Spinal cord (tissue), 10 donors: ENCODE data around the gene PALLD. TPM values are rescaled to one million over a fixed set of nuclear protein-coding genes. Genes with fewer than 3 reads are reported as not detected.

Experiments used
- DNase-seq, 6 donors: peaks; one replicate each; pipeline versions ENCODE4 v3.0.0 to v3.0.0-alpha.2; 2013 to 2015; ENCODE audit warnings: low spot score in 6 of 6, low read depth in 4 of 6
- H3K27ac ChIP-seq: one replicate; pipeline ENCODE4 v1.5.1; 2013; ENCODE audit warnings: low read depth, low read length, control low read depth
- H3K27me3 ChIP-seq: one replicate; pipeline ENCODE4 v1.6.1; 2013; ENCODE audit warnings: low read length; ENCODE audit not compliant: control insufficient read depth, insufficient read depth
- H3K36me3 ChIP-seq: one replicate; pipeline ENCODE4 v1.6.1; 2013; ENCODE audit warnings: low read length; ENCODE audit not compliant: control insufficient read depth, insufficient read depth
- H3K4me1 ChIP-seq: one replicate; pipeline ENCODE4 v1.6.1; 2013; ENCODE audit warnings: low read length; ENCODE audit not compliant: control insufficient read depth, insufficient read depth
- H3K4me3 ChIP-seq: one replicate; pipeline ENCODE4 v1.5.1; 2013; ENCODE audit warnings: low read depth, low read length, control low read depth
- H3K9me3 ChIP-seq: one replicate; pipeline ENCODE4 v1.6.1; 2013; ENCODE audit warnings: low read length; ENCODE audit not compliant: control insufficient read depth, insufficient read depth
- WGBS: methylation state at CpG from one replicate; pipeline ENCODE4 v1.1.5; 2013; ENCODE audit warnings: missing lambda C conversion rate; ENCODE audit not compliant: insufficient coverage; 5-methylcytosine and 5-hydroxymethylcytosine counted together
- polyA plus RNA-seq, 2 donors: library from polyadenylated mRNA; unstranded; fragments of 120-200 nt; gene quantifications; one replicate each; pipeline ENCODE4 v1.2.1, GENCODE V29; 2013; ENCODE audit not compliant: insufficient read length in 2 of 2
- total RNA-seq, 2 donors: library from RNA; depleted of rRNA in 1 of 2; stranded (reverse); fragments of 120-200 nt in 1 of 2; fragments of >200 nt in 1 of 2; gene quantifications; one replicate each; pipeline versions ENCODE4 v1.2.3 to v1.2.4, GENCODE V29; 2013 to 2014
- donor health status: healthy.

PALLD gene
- total and polyA plus RNA-seq, 4 donors: 45.9 to 71.1 (median 62.4) TPM

GRCh38 chr4:168781341-168781740, 284.5 kb downstream of the PALLD start:
- H3K4me3 ChIP-seq: no peak overlapping the region
- H3K9me3 ChIP-seq: peaks cover under 1% of the 10 kb centered on the region
- H3K27me3 ChIP-seq: no peaks in the 10 kb centered on the region
- DNase-seq: no peak
- no peaks in the 10 kb centered on the region for H3K36me3 ChIP-seq
- H3K27ac ChIP-seq: no peak overlapping the region
- no peaks in the 10 kb centered on the region for H3K4me1 ChIP-seq
- WGBS: 65% methylated on average over 3 of the region's 4 CpGs

GRCh38 chr4:168781926-168782325, 285.1 kb downstream of the PALLD start:
- no peaks in the 10 kb centered on the region for H3K36me3 ChIP-seq
- no peak overlapping the region for H3K27ac ChIP-seq
- DNase-seq: no peak
- H3K27me3 ChIP-seq: no peaks in the 10 kb centered on the region
- H3K4me3 ChIP-seq: no peak overlapping the region
- H3K9me3 ChIP-seq: no peaks in the 10 kb centered on the region
- no peaks in the 10 kb centered on the region for H3K4me1 ChIP-seq
- 83% methylated on average over 1 of the region's 4 CpGs for WGBS

DNA sequence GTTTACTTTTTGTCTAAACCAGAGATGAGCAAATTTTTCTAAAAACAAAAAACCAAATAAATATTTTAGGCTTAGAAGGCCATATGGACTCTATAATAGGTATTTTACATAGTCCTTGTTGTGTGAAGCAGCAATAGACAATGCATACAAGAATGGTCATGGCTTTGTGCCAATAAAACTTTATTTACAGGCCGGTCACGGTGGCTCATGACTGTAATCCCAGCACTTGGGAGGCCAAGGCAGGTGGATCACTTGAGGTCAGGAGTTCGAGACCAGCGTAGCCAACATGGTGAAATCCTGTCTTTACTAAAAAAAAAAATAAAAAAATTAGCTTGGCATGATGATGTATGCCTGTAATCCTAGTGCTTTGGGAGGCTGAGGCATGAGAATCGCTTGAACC, 285.6 kb downstream of the PALLD start:
- 60% methylated on average over 2 of the region's 5 CpGs for WGBS
- Histone ChIP-seq H3K36me3 (no peaks in the 10 kb centered on the region), H3K4me1 (no peaks in the 10 kb centered on the region), H3K27ac (no peak overlapping the region), H3K9me3 (no peaks in the 10 kb centered on the region), H3K27me3 (no peaks in the 10 kb centered on the region), H3K4me3 (no peak overlapping the region)
- DNase-seq: no peak

DNA sequence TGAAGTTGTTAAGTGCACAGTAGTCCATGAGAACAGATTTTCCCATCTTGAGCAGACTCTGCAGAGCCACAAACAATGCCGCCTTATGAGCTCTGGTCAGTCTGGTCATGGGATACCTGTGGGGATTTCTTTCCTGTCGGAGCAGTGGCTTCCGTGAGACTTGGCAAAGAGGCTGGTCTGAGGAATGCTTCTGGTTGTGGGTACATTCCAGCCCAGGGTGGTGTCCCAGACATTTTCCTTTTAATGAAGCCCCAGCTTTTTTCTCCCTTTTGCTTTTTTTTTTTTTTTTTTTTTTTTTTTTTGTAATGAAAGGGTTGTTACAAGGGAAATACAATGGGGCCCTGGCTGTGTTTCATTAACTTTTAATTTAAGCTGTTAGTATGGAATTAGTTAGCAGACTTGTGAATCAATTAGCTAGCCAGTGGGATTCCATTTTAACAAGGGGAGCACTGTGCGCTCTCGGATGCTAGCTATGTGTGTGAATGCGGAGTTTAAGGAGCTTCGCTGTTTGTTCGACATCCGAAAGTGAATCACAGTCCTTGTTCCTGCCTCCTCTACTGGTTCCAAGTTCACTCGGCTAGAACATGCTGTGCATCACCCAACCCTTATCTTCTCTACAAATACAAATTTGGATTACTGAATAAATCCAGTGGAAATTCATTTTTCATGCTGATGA, 288.1 kb downstream of the PALLD start:
- 46% methylated on average over 5 of the region's 10 CpGs for WGBS
- Histone ChIP-seq H3K27me3 (no peaks in the 10 kb centered on the region), H3K27ac (peak overlapping the region; percentile 33)

GRCh38 chr4:168787334-168787733, 290.5 kb downstream of the PALLD start:
- Histone ChIP-seq H3K4me1 (no peaks in the 10 kb centered on the region), H3K9me3 (no peaks in the 10 kb centered on the region), H3K36me3 (no peaks in the 10 kb centered on the region), H3K4me3 (no peak overlapping the region), H3K27ac (peak overlapping the region; percentile 8), H3K27me3 (no peaks in the 10 kb centered on the region)
- DNase-seq: no peak
- no CpG with 5 or more reads among the region's 1 CpG for WGBS

More for the DNA sequence above, 288.1 kb downstream of the PALLD start:
- no peak overlapping the region for H3K4me3 ChIP-seq
- no peaks in the 10 kb centered on the region for H3K9me3 ChIP-seq
- H3K36me3 ChIP-seq: no peaks in the 10 kb centered on the region
- DNase-seq: peak in 3 of 6 donors; percentile 28 to 86 (median 69)
- no peaks in the 10 kb centered on the region for H3K4me1 ChIP-seq

DNA sequence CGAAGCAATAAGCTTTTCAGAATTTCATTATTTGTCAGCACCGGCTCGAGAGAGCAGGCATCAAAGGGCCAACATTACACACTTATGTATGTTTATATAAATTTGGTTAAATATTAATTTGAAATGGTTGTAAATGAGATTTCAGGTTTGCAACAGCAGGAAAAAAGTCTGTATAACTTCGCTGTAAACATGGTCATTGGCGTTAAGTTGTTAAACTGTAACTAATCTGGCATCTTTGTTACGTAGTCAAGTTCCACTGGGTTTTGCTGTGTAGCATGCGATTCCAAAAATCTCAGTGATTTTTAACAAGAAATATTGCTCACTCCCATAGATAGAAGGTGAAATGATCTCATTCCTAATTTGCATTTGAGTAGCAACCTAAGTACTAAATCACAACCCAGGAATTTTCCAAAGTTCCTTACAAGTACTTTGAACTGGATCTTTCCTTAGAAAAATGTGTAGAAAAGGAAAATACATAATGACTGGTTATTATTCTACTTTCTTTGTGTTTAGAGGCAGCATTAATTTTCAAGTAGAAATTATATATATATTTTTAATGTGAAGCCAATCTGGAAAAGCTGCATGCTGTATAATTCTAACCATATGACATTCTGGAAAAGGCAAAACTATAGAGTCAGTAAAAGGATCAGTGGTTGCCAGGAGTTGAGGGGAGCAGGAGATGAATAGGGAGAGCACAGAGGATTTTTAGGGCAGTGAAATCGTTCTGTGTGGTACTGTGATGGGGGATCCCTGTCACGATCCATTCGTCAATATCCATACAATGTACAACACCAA, 291.1 kb downstream of the PALLD start:
- no peak for DNase-seq
- no peak overlapping the region for H3K4me3 ChIP-seq
- no peaks in the 10 kb centered on the region for H3K9me3 ChIP-seq
- 60% methylated on average over 1 of the region's 10 CpGs for WGBS
- H3K27me3 ChIP-seq: no peaks in the 10 kb centered on the region
- H3K36me3 ChIP-seq: no peaks in the 10 kb centered on the region
- no peaks in the 10 kb centered on the region for H3K4me1 ChIP-seq
- peak overlapping the region; percentile 25 for H3K27ac ChIP-seq

DNA sequence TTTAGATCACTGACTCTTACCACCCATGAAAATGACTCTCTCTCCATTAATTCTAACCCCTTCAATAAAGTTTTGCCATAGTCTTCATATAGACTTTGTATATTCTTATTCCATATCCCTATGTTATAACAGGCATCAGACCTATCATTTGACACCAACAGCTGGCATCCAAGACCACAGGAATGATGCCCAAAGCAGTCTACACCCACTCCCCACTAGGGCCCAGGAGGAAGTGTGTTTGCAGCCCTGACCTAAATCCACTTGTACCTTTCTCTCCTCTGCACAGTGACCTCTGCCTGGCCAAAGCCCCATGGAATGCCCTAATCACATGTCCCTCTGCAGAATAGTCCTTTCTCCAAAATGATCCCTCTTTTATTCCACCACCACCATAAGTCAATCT, 294.0 kb downstream of the PALLD start:
- Histone ChIP-seq H3K9me3 (no peaks in the 10 kb centered on the region), H3K27ac (no peak overlapping the region), H3K27me3 (no peaks in the 10 kb centered on the region), H3K36me3 (peaks cover 4% of the 10 kb centered on the region), H3K4me3 (no peak overlapping the region), H3K4me1 (no peaks in the 10 kb centered on the region)
- DNase-seq: no peak

DNA sequence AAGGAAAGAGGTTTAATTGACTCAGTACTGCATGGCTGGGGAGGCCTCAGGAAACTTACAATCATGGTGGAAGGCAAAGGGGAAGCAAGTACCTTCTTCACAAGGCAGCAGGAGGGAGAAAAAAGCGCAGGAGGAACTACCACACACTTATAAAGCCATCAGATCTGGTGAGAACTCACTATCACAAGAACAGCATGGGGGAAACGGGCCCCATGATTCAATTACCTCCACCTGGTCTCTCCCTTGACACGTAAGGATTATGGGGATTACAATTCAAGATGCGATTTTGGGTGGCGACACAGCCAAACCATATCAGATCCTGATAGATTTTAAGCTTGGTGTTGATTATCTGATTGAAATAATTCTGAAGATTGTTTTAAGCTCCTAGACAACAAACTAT, 294.5 kb downstream of the PALLD start:
- Histone ChIP-seq H3K27ac (no peak overlapping the region), H3K4me3 (no peak overlapping the region)

DNA sequence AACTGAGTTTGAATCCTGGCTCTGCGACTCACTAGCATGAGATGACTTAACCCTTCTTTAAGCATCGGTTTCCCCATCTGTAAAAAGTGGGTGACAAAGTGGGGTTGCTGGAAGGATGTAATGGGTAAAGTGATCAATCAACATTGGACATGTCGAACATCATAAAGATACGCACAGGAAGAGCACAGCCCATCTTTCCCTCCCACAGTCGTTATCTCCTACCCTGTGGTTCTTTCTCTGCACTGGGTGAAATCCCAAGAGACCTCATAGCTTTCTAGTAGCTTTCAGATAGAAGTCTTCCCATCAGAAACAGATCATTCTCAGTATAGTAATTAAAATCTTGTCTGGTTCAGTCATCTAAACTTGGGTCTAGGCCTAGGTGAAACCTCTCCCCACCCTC, 296.7 kb downstream of the PALLD start:
- no peak for DNase-seq
- Histone ChIP-seq H3K27ac (no peak overlapping the region), H3K27me3 (no peaks in the 10 kb centered on the region), H3K9me3 (no peaks in the 10 kb centered on the region), H3K36me3 (peaks cover 4% of the 10 kb centered on the region), H3K4me3 (no peak overlapping the region), H3K4me1 (no peaks in the 10 kb centered on the region)
- WGBS: 100% methylated on average over 4 of the region's 5 CpGs

More for the DNA sequence above, 294.5 kb downstream of the PALLD start:
- Histone ChIP-seq H3K27me3 (no peaks in the 10 kb centered on the region), H3K9me3 (no peaks in the 10 kb centered on the region), H3K4me1 (no peaks in the 10 kb centered on the region), H3K36me3 (peaks cover 4% of the 10 kb centered on the region)
- WGBS: no CpG with 5 or more reads among the region's 5 CpGs
- DNase-seq: no peak
